GM10248 (cell line): Measurements from ENCODE around the gene MAP3K1.

Source experiments
- CTCF ChIA-PET: fragments of 300-600 bp; sonication (Branson Sonifier 250); formaldehyde crosslinking; extraction: SDS; loops from one replicate; lab custom pipeline; 2021; ENCODE audit warnings: antibody characterized with exemption; lab: Yijun Ruan, JAX
- POLR2A ChIA-PET: fragments of 350-650 bp; sonication (Branson Sonifier 250); formaldehyde crosslinking; extraction: SDS; loops from one replicate; lab custom pipeline; 2020; ENCODE audit warnings: antibody characterized with exemption; lab: Yijun Ruan, JAX
- DNase-seq: peaks from one replicate; pipeline ENCODE4 v3.0.0; 2012; ENCODE audit errors: extremely low spot score
- TF ChIP-seq, protein P1 (sequence below): IDR thresholded peaks from 2 replicates; pipeline ENCODE4 v1.5.1; 2012; ENCODE audit warnings: mild to moderate bottlenecking, low read depth; ENCODE audit errors: extremely low read depth, missing control alignments, control extremely low read depth

The MAP3K1 gene

DNA sequence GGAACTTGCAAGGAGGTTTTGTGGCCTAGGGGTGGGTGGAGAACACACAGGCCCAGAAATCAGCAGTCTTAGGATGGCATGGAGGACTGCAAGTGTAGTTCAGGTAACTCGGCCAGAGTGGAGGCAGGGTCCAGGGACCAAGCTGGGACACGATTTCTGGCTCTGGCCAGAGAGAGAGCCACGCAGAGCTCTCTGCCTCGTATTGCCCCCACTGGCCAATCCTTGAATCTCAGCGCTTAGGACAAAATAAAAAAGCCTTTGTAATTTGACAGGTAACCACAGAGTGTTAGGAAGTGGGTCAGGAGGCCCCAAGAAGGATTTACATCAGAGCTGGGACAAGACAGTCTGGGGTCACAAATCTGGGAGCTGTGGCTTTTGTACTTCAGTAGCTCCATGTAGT, 11.7 kb downstream of the MAP3K1 start:
- POLR2A ChIA-PET: no interaction called here
- TF ChIP-seq, protein P1, sequence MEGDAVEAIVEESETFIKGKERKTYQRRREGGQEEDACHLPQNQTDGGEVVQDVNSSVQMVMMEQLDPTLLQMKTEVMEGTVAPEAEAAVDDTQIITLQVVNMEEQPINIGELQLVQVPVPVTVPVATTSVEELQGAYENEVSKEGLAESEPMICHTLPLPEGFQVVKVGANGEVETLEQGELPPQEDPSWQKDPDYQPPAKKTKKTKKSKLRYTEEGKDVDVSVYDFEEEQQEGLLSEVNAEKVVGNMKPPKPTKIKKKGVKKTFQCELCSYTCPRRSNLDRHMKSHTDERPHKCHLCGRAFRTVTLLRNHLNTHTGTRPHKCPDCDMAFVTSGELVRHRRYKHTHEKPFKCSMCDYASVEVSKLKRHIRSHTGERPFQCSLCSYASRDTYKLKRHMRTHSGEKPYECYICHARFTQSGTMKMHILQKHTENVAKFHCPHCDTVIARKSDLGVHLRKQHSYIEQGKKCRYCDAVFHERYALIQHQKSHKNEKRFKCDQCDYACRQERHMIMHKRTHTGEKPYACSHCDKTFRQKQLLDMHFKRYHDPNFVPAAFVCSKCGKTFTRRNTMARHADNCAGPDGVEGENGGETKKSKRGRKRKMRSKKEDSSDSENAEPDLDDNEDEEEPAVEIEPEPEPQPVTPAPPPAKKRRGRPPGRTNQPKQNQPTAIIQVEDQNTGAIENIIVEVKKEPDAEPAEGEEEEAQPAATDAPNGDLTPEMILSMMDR: no peak
- no peak for DNase-seq
- CTCF ChIA-PET: interaction anchor here (1.0 to 7.7 kb wide), 7 partner anchors 8 to 890 kb away, joined by 4 to 63 read pairs (median 5); no protein-coding TSS in a partner anchor

GRCh38 chr5:56827924-56828323, 12.6 kb downstream of the MAP3K1 start:
- no peak for DNase-seq
- CTCF ChIA-PET: interaction anchor here (1.0 to 7.7 kb wide), 6 partner anchors 8 to 891 kb away, joined by 3 to 63 read pairs (median 5); no protein-coding TSS in a partner anchor
- POLR2A ChIA-PET: no interaction called here
- TF ChIP-seq, protein P1: no peak

DNA sequence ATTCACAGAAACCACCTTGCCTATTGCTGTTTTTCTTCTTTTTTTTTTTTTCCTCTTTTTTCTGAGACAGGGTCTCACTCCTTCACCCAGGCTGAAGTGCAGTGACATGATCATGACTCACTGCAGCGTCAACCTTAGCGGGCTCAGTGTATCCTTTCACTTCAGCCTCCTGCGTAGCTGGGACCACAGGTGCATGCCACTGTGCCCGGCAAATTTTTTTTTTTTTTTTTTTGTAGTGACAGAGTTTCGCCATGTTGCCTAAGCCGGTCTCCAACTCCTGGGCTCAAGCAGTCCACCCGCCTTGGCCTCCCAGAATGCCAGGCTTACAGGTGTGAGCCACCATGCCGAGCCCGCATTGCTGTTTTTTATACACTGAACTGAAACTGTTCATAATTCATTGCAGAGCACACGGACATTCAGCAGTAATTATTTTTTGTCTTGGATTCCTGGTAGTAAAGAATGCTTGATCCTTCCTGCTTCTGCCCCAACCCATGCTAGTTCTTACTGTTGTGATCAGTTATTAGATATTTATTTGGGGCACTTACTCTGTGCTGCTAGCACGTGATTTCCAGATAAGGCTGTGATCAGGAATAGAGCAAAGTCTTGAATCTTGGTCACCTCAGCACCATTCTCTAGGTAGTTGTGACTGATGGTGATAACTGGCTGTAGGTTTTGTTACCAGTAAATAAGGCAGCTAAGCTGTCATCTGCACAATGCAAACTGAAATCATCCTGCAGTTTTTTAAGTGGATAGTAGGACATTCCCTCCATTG, 14.0 kb downstream of the MAP3K1 start:
- no peak for DNase-seq
- ChIA-PET POLR2A (interaction anchor here (0.6 to 0.7 kb wide), 2 partner anchors 122 to 364 kb away, joined by 4 to 6 read pairs; no protein-coding TSS in a partner anchor), CTCF (interaction anchor here (1.5 to 7.7 kb wide), 3 partner anchors 9 to 559 kb away, joined by 6 to 63 read pairs (median 16); no protein-coding TSS in a partner anchor)
- TF ChIP-seq, protein P1: no peak

DNA sequence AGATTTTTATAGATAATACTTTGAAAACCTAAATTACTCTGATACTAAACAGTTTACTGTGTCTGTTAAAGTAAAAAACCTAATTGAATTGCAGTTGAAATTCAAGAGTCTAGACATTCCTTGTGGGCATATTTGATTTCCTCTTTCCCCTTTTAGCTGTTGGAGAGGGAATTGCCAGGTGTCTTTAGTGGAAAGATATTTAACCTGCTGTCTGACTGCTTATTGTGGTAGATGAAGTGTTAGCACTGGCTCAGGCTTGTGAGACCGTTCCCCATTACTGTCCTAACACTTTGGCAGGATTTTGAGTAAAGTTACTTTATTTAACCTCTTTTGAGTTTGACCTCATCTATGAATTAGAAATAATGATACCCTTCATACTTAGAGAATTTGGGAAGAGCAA, 16.4 kb downstream of the MAP3K1 start:
- ChIA-PET CTCF (no interaction called here), POLR2A (no interaction called here)
- TF ChIP-seq, protein P1: no peak
- DNase-seq: no peak

- ChIA-PET POLR2A (no interaction called here), CTCF (interaction anchor here (0.7 to 3.1 kb wide), 3 partner anchors 10 to 564 kb away, joined by 3 to 38 read pairs (median 4); no protein-coding TSS in a partner anchor)
- no peak for DNase-seq
- TF ChIP-seq, protein P1: no peak
Observed at GRCh38 chr5:56833325-56833724, 18.0 kb downstream of the MAP3K1 start.

GRCh38 chr5:56837381-56837780, 22.0 kb downstream of the MAP3K1 start:
- CTCF ChIA-PET: interaction anchor here (0.8 to 4.2 kb wide), 16 partner anchors 11 to 902 kb away, joined by 3 to 105 read pairs (median 5); no protein-coding TSS in a partner anchor

More at GRCh38 chr5:56837381-56837780, 22.0 kb downstream of the MAP3K1 start:
- TF ChIP-seq, protein P1: no peak
- POLR2A ChIA-PET: no interaction called here
- no peak for DNase-seq
